Panc1 (cell line): Measurements from ENCODE around the gene TRMT11. TPM values are rescaled to one million over a fixed set of nuclear protein-coding genes. Genes with fewer than 3 reads are reported as not detected.

Experiments used
- ATAC-seq: fragments of 200-7000 bp; cut with Tn5 transposase; 2 replicates; pipeline ENCODE4 v1.9.1; 2020; ENCODE audit warnings: mild to moderate bottlenecking, moderate library complexity
- BruUV-seq: library from RNA; stranded (reverse); fragments of 400-500 nt; replicated peaks from 2 replicates; lab custom pipeline; 2021; lab: Mats Ljungman, UMichigan
- CTCF ChIA-PET: fragments of 300-600 bp; sonication (Branson Sonifier 250); formaldehyde crosslinking; loops from one replicate; lab custom pipeline; 2022; ENCODE audit warnings: antibody characterized with exemption; lab: Charles Lee
- POLR2A ChIA-PET: fragments of 300-600 bp; sonication (Branson Sonifier 250); formaldehyde crosslinking; loops from one replicate; lab custom pipeline; 2022; ENCODE audit warnings: antibody characterized with exemption; lab: Charles Lee
- DNase-seq: peaks from one replicate; pipeline ENCODE4 v3.0.0-alpha.2; 2010; ENCODE audit warnings: low read depth, low spot score
- H3K27ac ChIP-seq: 2 replicates; pipeline ENCODE4 v1.5.1; 2011; ENCODE audit warnings: mild to moderate bottlenecking, low read length, inconsistent platforms
- H3K27me3 ChIP-seq: fragments of 200-500 bp; sonication (Bioruptor generic); 2 replicates; pipeline ENCODE4 v1.6.0; 2014; ENCODE audit warnings: low read length, inconsistent platforms; ENCODE audit not compliant: control insufficient read depth, insufficient read depth
- H3K36me3 ChIP-seq: fragments of 200-500 bp; sonication (Bioruptor generic); 2 replicates; pipeline ENCODE4 v1.5.1; 2014; ENCODE audit warnings: inconsistent platforms, mild to moderate bottlenecking, low read length, moderate library complexity; ENCODE audit not compliant: control insufficient read depth, insufficient read depth
- H3K4me1 ChIP-seq: 2 replicates; pipeline ENCODE4 v1.5.1; 2011; ENCODE audit warnings: inconsistent platforms, mild to moderate bottlenecking, low read length, moderate library complexity; ENCODE audit not compliant: control insufficient read depth, insufficient read depth
- H3K4me3 ChIP-seq, 2 experiments: 2 replicates each; pipeline ENCODE4 v1.5.1; 2011 to 2012; ENCODE audit warnings: low read depth in 2 of 2, low read length in 2 of 2, mild to moderate bottlenecking in 2 of 2, inconsistent platforms in 1 of 2, moderate library complexity in 1 of 2
- H3K9me3 ChIP-seq: fragments of 200-500 bp; sonication (Bioruptor generic); 2 replicates; pipeline ENCODE4 v1.5.1; 2014; ENCODE audit warnings: low read depth, mild to moderate bottlenecking, inconsistent platforms, low read length, moderate library complexity; ENCODE audit not compliant: control insufficient read depth, insufficient read depth
- CTCF ChIP-seq: fragments of 450-650 bp; IDR thresholded peaks from 2 replicates; pipeline ENCODE4 v1.5.1; 2017; ENCODE audit warnings: mild to moderate bottlenecking
- POLR2AphosphoS5 ChIP-seq: IDR thresholded peaks from 2 replicates; pipeline ENCODE4 v1.6.1; 2012; ENCODE audit warnings: mild to moderate bottlenecking, low read depth, low read length, moderate library complexity
- SIN3A ChIP-seq: IDR thresholded peaks from 2 replicates; pipeline ENCODE4 v1.6.1; 2012; ENCODE audit warnings: low read depth, mild to moderate bottlenecking, low read length, moderate library complexity, borderline replicate concordance; ENCODE audit not compliant: insufficient read depth
- TCF7L2 ChIP-seq: IDR thresholded peaks from 2 replicates; pipeline ENCODE4 v1.6.1; 2011; ENCODE audit warnings: mild to moderate bottlenecking, low read depth, low read length, inconsistent platforms
- in situ Hi-C: cut with HindIII; loops from 2 replicates; pipeline ENCODE4 v1.10.0; 2016; ENCODE audit warnings: low sequenced_read_pairs, low pct_unique_long_range_greater_than_20kb
- intact Hi-C: fragments of 100-400 bp; cut with micrococcal nuclease; formaldehyde crosslinking; loops from one replicate; pipeline ENCODE4 v1.10.0; 2022; ENCODE audit not compliant: unreplicated experiment
- total RNA-seq: library from RNA; stranded (reverse); gene quantifications from one replicate; pipeline ENCODE4 v1.2.1, GENCODE V29; 2021; ENCODE audit not compliant: unreplicated experiment
- TF ChIP-seq, protein P1 (sequence below), 2 experiments: IDR thresholded peaks; 2 replicates each; pipeline ENCODE4 v1.6.1; 2011 to 2012; ENCODE audit warnings: low read depth in 2 of 2, control low read depth in 1 of 2, low read length in 1 of 2, mild to moderate bottlenecking in 1 of 2, moderate library complexity in 1 of 2; ENCODE audit not compliant: insufficient read depth in 1 of 2

TRMT11 gene
- total RNA-seq, 1 experiment from 2014 or later = 34.3 TPM

GRCh38 chr6:125985522-125985921, 818 bp upstream of the TRMT11 start:
- intact Hi-C loops = no loop called here
- H3K27ac ChIP-seq = peak overlapping the region; percentile 99
- POLR2A ChIA-PET = interaction anchor here (0.5 kb wide), 1 partner anchor 181 kb away, joined by 6 read pairs; no protein-coding TSS in a partner anchor

DNA sequence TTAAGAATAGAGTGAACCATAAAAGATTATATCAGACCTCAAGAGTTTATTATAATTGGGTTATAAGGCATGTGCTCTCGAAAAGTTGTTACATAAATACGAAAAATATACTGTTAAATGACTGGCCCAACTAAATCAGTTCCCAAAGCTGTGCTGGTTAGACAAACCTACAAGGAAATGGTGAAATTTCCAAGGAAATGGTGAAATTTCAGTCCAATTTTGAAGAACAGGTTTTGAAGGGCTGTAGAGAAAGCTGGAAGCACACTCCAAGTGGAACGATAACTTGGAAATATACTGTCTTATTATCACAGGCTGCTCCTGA, 400 bp upstream of the TRMT11 start:
- BruUV-seq = no TSS peak
- Histone ChIP-seq H3K9me3 (no peaks in the 10 kb centered on the region), H3K4me3 (peak overlapping the region; percentile 80 to 94), H3K36me3 (no peaks in the 10 kb centered on the region; the same call in 1 of the 2 replicates), H3K27ac (peak overlapping the region; percentile 99), H3K27me3 (no peaks in the 10 kb centered on the region), H3K4me1 (peaks cover 34% of the 10 kb centered on the region)
- TF ChIP-seq SIN3A (no peak), CTCF (no peak), TCF7L2 (no peak), POLR2AphosphoS5 (no peak)
- TF ChIP-seq, protein P1, sequence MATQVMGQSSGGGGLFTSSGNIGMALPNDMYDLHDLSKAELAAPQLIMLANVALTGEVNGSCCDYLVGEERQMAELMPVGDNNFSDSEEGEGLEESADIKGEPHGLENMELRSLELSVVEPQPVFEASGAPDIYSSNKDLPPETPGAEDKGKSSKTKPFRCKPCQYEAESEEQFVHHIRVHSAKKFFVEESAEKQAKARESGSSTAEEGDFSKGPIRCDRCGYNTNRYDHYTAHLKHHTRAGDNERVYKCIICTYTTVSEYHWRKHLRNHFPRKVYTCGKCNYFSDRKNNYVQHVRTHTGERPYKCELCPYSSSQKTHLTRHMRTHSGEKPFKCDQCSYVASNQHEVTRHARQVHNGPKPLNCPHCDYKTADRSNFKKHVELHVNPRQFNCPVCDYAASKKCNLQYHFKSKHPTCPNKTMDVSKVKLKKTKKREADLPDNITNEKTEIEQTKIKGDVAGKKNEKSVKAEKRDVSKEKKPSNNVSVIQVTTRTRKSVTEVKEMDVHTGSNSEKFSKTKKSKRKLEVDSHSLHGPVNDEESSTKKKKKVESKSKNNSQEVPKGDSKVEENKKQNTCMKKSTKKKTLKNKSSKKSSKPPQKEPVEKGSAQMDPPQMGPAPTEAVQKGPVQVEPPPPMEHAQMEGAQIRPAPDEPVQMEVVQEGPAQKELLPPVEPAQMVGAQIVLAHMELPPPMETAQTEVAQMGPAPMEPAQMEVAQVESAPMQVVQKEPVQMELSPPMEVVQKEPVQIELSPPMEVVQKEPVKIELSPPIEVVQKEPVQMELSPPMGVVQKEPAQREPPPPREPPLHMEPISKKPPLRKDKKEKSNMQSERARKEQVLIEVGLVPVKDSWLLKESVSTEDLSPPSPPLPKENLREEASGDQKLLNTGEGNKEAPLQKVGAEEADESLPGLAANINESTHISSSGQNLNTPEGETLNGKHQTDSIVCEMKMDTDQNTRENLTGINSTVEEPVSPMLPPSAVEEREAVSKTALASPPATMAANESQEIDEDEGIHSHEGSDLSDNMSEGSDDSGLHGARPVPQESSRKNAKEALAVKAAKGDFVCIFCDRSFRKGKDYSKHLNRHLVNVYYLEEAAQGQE (IDR thresholded peaks at IDR 0.05; ENCODE audit: insufficient read depth in 1 of 2, low read depth in 2 of 2, low read length in 1 of 2) = no peak
- in situ Hi-C loops = no loop called here
- intact Hi-C loops = no loop called here
- CTCF ChIA-PET = interaction anchor here (0.6 to 1.6 kb wide), 4 partner anchors 10 to 1201 kb away, joined by 3 to 8 read pairs (median 3); partner anchors contain the start of gene HINT3
- POLR2A ChIA-PET = no interaction called here
- no peak for ATAC-seq
- DNase-seq = no peak

More at GRCh38 chr6:125985522-125985921, 818 bp upstream of the TRMT11 start:
- Histone ChIP-seq H3K4me3 (peak overlapping the region; percentile 80 to 94), H3K27me3 (no peaks in the 10 kb centered on the region), H3K9me3 (no peaks in the 10 kb centered on the region), H3K4me1 (peaks cover 34% of the 10 kb centered on the region), H3K36me3 (no peaks in the 10 kb centered on the region; the same call in 1 of the 2 replicates)
- in situ Hi-C loops = no loop called here
- BruUV-seq = no TSS peak
- DNase-seq (no peak), ATAC-seq (no peak)
- CTCF ChIA-PET = interaction anchor here (0.7 to 1.6 kb wide), 2 partner anchors 10 to 29 kb away, joined by 3 to 8 read pairs; partner anchors contain the start of gene HINT3
- TF ChIP-seq, protein P1 (IDR thresholded peaks at IDR 0.05; ENCODE audit: insufficient read depth in 1 of 2, low read depth in 2 of 2, low read length in 1 of 2) = no peak
- TF ChIP-seq TCF7L2 (no peak), SIN3A (no peak), POLR2AphosphoS5 (no peak), CTCF (no peak)
